Retinal pigment epithelial cell (primary cell): ENCODE measurements around the gene EIF3L.
A peak's percentile ranks its signal among the peaks of the same experiment; 100 is the strongest.

Experiments
- DNase-seq: peaks from one replicate; pipeline ENCODE4 v3.0.0-alpha.2; 2010; ENCODE audit warnings: low read depth
- H3K4me3 ChIP-seq: 2 replicates; pipeline ENCODE4 v1.5.1; 2011; ENCODE audit warnings: mild to moderate bottlenecking, low read length, control low read depth, moderate library complexity
- CTCF ChIP-seq: conservative IDR thresholded peaks from 2 replicates; pipeline ENCODE4 v1.5.1; 2011; ENCODE audit warnings: low read depth, low read length, control low read depth, inconsistent platforms

EIF3L gene

DNA sequence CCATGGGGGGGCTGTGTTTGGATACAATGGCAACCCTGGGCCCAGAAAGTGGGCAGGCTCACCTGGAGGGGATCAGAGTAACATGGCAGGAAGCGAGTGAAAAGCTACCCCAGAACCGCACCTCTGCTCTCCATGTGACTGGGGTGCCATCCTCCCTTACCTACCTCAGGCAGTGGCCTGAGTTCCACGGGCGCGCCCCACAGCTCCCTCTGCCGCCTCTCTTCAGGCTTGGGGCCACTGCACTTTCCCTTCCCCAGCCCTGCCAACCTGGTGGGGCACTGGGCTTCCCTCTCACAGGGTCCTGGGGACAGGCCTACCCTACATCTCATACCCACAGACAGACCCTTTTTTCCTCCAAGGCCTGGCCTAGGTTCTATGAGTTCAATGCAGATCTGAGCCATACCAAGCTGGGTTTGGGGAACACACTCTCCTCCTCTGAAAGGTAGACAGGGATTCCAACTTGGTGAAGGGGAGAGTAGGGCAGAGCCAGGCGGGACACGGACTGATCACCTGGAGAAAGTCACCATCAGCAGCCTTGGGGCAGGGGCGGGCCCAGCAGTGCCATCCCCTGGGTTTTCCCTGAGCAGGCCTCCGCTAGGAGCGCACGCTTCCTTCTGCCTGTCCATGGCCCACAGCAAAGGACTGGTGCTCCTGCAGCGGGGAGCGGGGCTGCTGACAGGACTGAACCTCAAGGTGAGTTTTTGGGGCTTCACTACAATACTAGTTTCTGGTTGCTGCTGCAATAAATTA is 19.0 kb upstream of the EIF3L start:
- H3K4me3 ChIP-seq, result no peak overlapping the region
- no peak for DNase-seq
- no peak for TF ChIP-seq CTCF

- no peak for DNase-seq
- TF ChIP-seq CTCF, result no peak
- H3K4me3 ChIP-seq, result no peak overlapping the region
These were observed 17.7 kb upstream of the EIF3L start for GRCh38 chr22:37831472-37831871.

DNA sequence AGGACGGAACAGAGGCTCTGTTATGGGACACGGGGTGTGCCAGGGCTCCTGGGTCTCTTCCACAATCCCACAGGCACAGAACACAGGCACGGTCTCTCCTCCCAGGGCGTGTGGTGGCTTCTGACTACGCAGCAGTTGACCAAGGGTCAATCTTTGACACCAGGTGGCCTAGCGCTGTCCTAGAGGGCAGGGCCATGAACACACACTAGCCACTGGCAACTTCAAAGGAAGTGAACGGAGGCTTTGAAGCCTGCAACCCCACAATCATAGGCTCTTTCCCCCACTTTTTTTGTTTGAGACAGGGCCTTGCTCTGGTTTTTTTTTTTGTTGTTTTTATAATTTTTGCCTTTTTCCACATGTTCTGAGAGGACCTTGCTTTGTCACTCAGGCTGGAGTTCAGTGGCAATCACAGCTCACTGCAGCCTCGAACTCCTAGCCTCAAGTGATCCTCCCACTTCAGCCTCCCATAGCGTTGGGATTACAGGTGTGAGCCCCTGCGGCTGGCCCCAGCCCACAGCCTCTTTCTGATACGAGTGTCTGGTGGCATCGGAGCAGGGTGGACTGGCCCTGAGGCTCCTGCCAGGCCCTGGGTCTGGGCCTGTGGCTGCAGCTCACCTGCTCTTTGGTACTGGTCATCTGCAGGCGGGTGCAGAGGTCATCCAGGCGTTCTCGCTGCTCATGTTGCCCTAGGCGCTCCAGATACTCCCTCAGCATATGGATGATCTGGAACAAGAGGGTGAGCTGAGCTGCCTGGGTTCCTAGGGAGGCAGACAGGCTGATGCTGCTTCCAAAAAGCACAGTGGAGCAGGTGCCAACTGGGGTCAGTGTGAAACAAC is 17.0 kb upstream of the EIF3L start:
- TF ChIP-seq CTCF, result no peak
- H3K4me3 ChIP-seq, result no peak overlapping the region
- DNase-seq, result no peak

DNA sequence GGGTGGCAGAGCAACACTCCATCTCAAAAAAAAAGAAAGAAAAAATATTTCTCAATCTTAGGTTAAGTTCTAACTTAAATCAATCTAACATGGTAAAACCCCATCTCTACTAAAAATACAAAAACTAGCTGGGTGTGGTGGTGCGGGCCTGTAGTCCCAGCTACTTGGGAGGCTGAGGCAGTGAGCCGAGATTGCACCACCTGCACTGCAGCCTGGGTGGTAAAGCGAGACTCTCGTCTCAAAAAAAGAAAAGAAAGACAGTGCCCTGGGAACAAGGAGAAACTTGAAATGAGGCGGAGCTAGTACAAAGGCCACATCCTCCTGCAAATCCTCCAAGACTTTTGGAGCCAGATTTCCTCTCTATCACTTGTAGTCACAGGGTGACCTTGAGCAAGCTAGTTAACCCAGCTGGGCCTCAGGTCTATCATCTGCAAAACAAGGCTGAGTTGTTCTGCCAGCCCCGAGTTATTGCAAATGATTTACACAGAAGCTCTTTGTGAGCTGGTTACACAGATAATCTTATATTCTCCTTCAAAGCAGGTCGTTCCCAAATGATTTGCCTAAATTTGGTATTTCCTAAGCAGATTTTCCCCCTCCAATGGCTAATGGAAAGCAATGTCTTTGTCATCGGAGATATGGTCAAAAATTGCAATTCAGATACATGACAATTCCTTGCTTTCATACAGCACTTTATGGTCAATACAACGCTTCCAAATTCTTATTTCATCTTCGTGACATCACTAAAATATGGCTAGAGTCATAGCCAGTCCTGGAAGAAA is 7.0 kb upstream of the EIF3L start:
- H3K4me3 ChIP-seq, result no peak overlapping the region
- no peak for DNase-seq
- no peak for TF ChIP-seq CTCF

GRCh38 chr22:37843741-37844089 is 5.5 kb upstream of the EIF3L start:
- peak overlapping the region; percentile 76 for H3K4me3 ChIP-seq
- DNase-seq, result no peak
- no peak for TF ChIP-seq CTCF

DNA sequence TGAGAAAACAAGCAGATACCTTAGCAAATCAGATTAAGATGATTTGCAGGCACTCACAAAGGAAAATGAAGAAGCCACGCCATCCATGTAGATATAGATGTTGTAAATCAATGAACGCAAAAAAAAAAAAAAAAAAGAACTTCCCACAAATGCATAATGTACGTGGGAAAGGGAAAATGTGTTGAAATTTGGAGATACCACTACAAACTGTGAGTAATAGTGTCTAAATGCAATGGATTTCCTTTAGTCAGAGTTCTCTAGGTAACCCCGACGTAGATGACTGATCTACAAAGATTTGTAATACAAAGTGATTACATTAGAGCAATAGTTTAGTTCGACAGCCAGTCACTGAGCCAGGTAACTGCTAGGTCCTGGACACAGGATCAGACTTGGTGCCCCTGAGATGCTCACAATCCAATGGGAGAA is 4.3 kb upstream of the EIF3L start:
- peak overlapping the region; percentile 76 for H3K4me3 ChIP-seq

More for the DNA sequence above, 4.3 kb upstream of the EIF3L start:
- no peak for TF ChIP-seq CTCF
- DNase-seq, result no peak
